GM19025 (cell line): ENCODE data around the gene AADACL2.

Experiments used
- ATAC-seq: cut with Tn5 transposase; IDR thresholded peaks from one replicate; pipeline ENCODE4 v1.9.1; 2021; ENCODE audit warnings: mild to moderate bottlenecking, low read depth, moderate library complexity; ENCODE audit not compliant: unreplicated experiment

AADACL2 gene

GRCh38 chr3:151796105-151796680, 62.5 kb downstream of the AADACL2 start:
- ATAC-seq = no peak

GRCh38 chr3:151798466-151798865, 64.7 kb downstream of the AADACL2 start:
- ATAC-seq = no peak

- ATAC-seq = no peak
Measured at GRCh38 chr3:151800431-151800830, 66.7 kb downstream of the AADACL2 start.

DNA sequence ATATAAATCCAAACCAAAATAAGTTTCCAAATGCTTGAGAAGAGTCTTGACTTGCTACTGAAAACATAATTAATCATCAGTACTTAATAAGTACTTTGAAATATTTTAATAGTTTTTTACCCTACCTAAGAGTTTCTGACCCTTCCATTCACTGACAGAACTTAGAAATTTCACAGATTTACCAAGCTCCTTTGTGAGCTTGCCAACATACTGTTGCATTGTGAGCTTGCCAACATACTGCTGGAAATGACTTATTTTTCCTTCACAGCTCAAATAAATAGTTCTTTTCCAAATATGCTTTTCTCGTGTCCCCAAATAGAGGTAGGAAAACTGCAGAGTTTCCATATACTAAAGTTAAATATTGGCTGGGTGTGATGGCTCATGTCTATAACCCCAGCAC, 70.5 kb downstream of the AADACL2 start:
- ATAC-seq = no peak

GRCh38 chr3:151806838-151807237, 73.1 kb downstream of the AADACL2 start:
- no peak for ATAC-seq
